Germinal center (tissue), 1 donor: ENCODE measurements around the gene LMNTD2.

Experiments
- DNase-seq: peaks from one replicate; pipeline ENCODE4 v3.0.0; 2012; ENCODE audit warnings: mixed read lengths, low spot score

LMNTD2 gene

DNA sequence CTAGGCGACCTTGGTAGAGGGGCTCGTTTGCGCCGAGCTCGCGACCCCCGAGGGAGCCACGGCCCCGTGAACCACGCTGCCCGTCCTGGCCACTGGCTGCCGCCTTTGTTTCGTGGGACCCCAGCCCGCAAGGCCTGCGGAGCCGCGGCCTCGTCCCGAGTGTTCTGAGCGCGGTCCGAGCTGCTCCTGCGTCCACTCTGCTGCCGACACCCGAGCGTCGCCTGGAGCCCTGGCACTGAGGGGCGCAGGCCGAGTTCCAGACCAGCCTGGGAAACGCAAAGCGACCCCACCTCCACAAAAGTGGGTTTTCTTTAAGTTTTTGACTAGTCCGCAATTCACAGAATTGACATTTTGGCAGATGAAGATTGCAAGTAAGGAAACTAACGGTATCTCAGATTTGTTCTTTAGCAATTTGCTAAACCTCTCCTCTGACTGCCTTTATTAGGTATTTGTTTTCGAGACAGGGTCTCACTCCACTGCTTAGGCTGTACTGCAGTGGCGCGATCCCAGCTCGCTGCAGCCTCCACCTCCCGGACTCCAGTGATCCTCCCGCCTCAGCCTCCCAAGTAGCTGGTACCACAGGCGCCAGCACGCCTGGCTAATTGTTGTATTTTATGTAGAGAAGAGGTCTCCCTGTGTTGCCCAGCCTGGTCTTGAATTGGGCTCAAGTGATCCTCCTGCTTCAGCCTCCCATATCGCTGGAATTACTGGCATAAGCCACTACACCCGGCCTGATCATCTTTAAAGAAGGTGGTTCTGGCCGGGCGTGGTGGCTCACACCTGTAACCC, 52.6 kb downstream of the LMNTD2 start:
- DNase-seq: no peak

GRCh38 chr11:506995-507726, 53.4 kb downstream of the LMNTD2 start, which contains the start of gene RNH1:
TSS of gene RNH1 (minus strand) at chr11:507242. CDS start at chr11:502162, 5,080 bp downstream.
- peak; percentile 99 for DNase-seq

DNA sequence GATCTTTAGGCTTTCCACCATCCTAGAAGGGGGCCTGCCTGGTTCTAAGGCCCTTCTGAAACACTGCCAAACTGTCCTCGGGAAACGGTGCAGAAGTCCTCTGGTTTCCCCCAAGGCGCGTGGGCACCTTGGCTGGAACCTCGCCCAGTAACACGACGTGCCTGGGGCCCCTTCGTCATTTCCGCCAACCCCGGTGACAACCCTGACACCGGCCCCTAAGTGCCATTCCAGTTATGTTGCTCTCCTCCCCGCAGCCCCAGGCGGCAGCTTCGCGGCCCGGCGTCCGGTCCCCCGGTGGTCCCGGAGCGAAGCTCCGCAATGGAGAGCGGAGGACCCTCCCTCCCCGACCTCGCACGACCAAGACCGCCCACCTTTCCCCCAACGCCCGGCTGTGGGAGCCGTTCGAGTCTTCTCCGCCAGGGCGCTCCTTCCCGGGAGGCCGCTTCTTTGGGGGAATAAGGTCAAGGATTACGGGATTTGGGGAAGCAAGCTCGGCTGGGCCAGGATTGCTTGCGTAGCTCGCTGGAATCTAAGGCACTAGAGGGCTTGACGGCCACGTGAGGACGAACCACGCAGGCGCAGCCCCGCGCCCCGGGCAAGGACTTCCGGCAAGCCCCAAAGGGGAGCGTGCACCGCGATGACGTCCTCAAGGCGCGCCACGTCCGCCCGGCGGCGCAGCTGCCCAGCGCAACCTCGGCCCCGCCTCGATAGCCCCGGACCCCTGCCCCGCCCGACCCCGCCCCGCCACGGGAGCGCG, 54.1 kb downstream of the LMNTD2 start:
- peak; percentile 97 for DNase-seq

DNA sequence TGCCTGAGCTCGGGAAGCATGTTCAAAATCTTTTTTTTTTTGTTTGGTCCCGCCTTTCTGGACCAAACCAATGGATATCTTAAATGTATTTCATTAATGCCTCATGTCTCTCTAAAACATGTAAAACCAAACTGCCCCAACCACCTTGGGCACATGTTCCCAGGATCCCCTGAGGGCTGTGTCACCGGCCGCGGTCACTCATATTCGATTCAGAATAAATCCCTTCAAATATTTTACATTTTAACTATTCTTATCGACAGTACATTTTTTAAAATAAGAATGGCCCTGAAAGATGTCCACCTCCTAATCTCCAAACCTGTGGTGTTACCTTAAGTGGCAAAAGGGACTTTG, 55.6 kb downstream of the LMNTD2 start:
- no peak for DNase-seq
